HG02798 (cell line): ENCODE results near the gene ZNF10.

Source experiments
- ATAC-seq: cut with Tn5 transposase; IDR thresholded peaks from one replicate; pipeline ENCODE4 v1.9.1; 2021; ENCODE audit warnings: mild to moderate bottlenecking; ENCODE audit not compliant: unreplicated experiment, poor library complexity

Gene ZNF10

GRCh38 chr12:133130038-133130807 lies at the start of gene ZNF10, which contains the start of gene ZNF891:
Gene ZNF10, plus strand, starts transcription at chr12:133130627. Its CDS starts 13,866 bp downstream, at chr12:133144493.
Gene ZNF891, minus strand, starts transcription at chr12:133130274. Its CDS starts 8,356 bp downstream, at chr12:133121918.
- peak; percentile 93 for ATAC-seq

- no peak for ATAC-seq
Observed at GRCh38 chr12:133081159-133081780, 49.2 kb upstream of the ZNF10 start.

GRCh38 chr12:133083345-133083744 lies 47.1 kb upstream of the ZNF10 start:
- no peak for ATAC-seq

GRCh38 chr12:133105620-133106019 lies 24.8 kb upstream of the ZNF10 start:
- ATAC-seq, result no peak

- ATAC-seq, result no peak
Observed at GRCh38 chr12:133106253-133106652, 24.2 kb upstream of the ZNF10 start.

- no peak for ATAC-seq
Observed at GRCh38 chr12:133107121-133107520, 23.3 kb upstream of the ZNF10 start.

GRCh38 chr12:133108150-133108549 lies 22.3 kb upstream of the ZNF10 start:
- ATAC-seq, result no peak

GRCh38 chr12:133120385-133121191 lies 9.8 kb upstream of the ZNF10 start:
- no peak for ATAC-seq

- no peak for ATAC-seq
Observed at GRCh38 chr12:133124674-133125073, 5.8 kb upstream of the ZNF10 start.

- ATAC-seq, result no peak
Observed at GRCh38 chr12:133129368-133130037, 924 bp upstream of the ZNF10 start.

- ATAC-seq, result no peak
Observed at GRCh38 chr12:133130808-133131128, 341 bp downstream of the ZNF10 start.

GRCh38 chr12:133135747-133136146 lies 5.3 kb downstream of the ZNF10 start:
- no peak for ATAC-seq

- ATAC-seq, result no peak
Observed at GRCh38 chr12:133145981-133146380, 15.6 kb downstream of the ZNF10 start.

- no peak for ATAC-seq
Observed at GRCh38 chr12:133156125-133156690, 25.8 kb downstream of the ZNF10 start.

- no peak for ATAC-seq
Observed at GRCh38 chr12:133165776-133166175, 35.3 kb downstream of the ZNF10 start.

GRCh38 chr12:133172491-133172890 lies 42.1 kb downstream of the ZNF10 start:
- ATAC-seq, result no peak

GRCh38 chr12:133174901-133175300 lies 44.5 kb downstream of the ZNF10 start:
- ATAC-seq, result no peak

GRCh38 chr12:133180669-133181068 lies 50.2 kb downstream of the ZNF10 start:
- ATAC-seq, result no peak

GRCh38 chr12:133181238-133181959 lies 51.0 kb downstream of the ZNF10 start, which contains the start of gene ZNF268:
Gene ZNF268, plus strand, starts transcription at chr12:133181495. Its CDS starts 503 bp downstream, at chr12:133181998.
- ATAC-seq, result peak; percentile 96
